WI38 (cell line): Measurements from ENCODE around the gene ALCAM.
A peak's percentile ranks its signal among the peaks of the same experiment; 100 is the strongest.

ENCODE experiments used
- H3K4me3 ChIP-seq: 2 replicates; pipeline ENCODE4 v1.5.1; 2011; ENCODE audit warnings: low read depth, mild to moderate bottlenecking, control low read depth, low read length
- CTCF ChIP-seq: IDR thresholded peaks from 2 replicates; pipeline ENCODE4 v1.5.1; 2012; ENCODE audit warnings: low read depth, mild to moderate bottlenecking, control low read depth, low read length

Gene ALCAM

GRCh38 chr3:105516972-105517371 is 150.3 kb downstream of the ALCAM start:
- no peak overlapping the region for H3K4me3 ChIP-seq
- TF ChIP-seq CTCF: peak; percentile 31; the same call in 1 of the 2 replicates

GRCh38 chr3:105518203-105518602 is 151.5 kb downstream of the ALCAM start:
- no peak overlapping the region for H3K4me3 ChIP-seq
- TF ChIP-seq CTCF: no peak

GRCh38 chr3:105518806-105519418 is 152.2 kb downstream of the ALCAM start:
- TF ChIP-seq CTCF: peak; percentile 10; the same call in 1 of the 2 replicates
- H3K4me3 ChIP-seq: no peak overlapping the region

- no peak for TF ChIP-seq CTCF
- no peak overlapping the region for H3K4me3 ChIP-seq
Observed at GRCh38 chr3:105521770-105522169, 155.1 kb downstream of the ALCAM start.

- TF ChIP-seq CTCF: no peak
- H3K4me3 ChIP-seq: no peak overlapping the region
Observed at GRCh38 chr3:105523501-105523900, 156.8 kb downstream of the ALCAM start.

GRCh38 chr3:105525531-105525930 is 158.8 kb downstream of the ALCAM start:
- no peak overlapping the region for H3K4me3 ChIP-seq
- TF ChIP-seq CTCF: no peak

GRCh38 chr3:105526360-105527111 is 159.8 kb downstream of the ALCAM start:
- no peak for TF ChIP-seq CTCF
- H3K4me3 ChIP-seq: no peak overlapping the region
